Uterus (tissue), 4 donors: ENCODE measurements around the gene TBCE. TPM values are rescaled to one million over a fixed set of nuclear protein-coding genes. Genes with fewer than 3 reads are reported as not detected.

Experiments used
- DNase-seq, 2 donors: peaks; one replicate each; pipeline ENCODE4 v3.0.0-alpha.2; 2019 to 2020
- H3K27ac ChIP-seq, 2 donors: fragments of 200-600 bp; sonication (generic); 1 replicate in 1 of 2; 2 replicates in 1 of 2; pipeline ENCODE4 v1.5.1; 2016 to 2018
- H3K27me3 ChIP-seq, 2 donors: fragments of 200-600 bp; sonication (generic); one replicate each; pipeline ENCODE4 v1.5.1; 2018 to 2019; ENCODE audit warnings: control low read depth in 1 of 2
- H3K36me3 ChIP-seq, 2 donors: fragments of 200-600 bp; sonication (generic); one replicate each; pipeline ENCODE4 v1.5.1; 2019; ENCODE audit warnings: control low read depth in 1 of 2
- H3K4me1 ChIP-seq, 2 donors: fragments of 200-600 bp; sonication (generic); one replicate each; pipeline ENCODE4 v1.5.1; 2018 to 2019; ENCODE audit warnings: control low read depth in 1 of 2
- H3K4me3 ChIP-seq, 2 donors: fragments of 200-600 bp; sonication (generic); 1 replicate in 1 of 2; 2 replicates in 1 of 2; pipeline ENCODE4 v1.5.1; 2018 to 2019; ENCODE audit warnings: mild to moderate bottlenecking in 1 of 2
- H3K9me3 ChIP-seq, 2 donors: fragments of 200-600 bp; sonication (generic); one replicate each; pipeline ENCODE4 v1.5.1; 2019; ENCODE audit warnings: control low read depth in 1 of 2
- POLR2A ChIP-seq, 2 donors: fragments of 450-650 bp; IDR thresholded peaks; one replicate each; pipeline ENCODE4 v1.6.1; 2016; ENCODE audit warnings: antibody characterized with exemption in 2 of 2, mild to moderate bottlenecking in 1 of 2, moderate library complexity in 1 of 2
- intact Hi-C: fragments of 100-400 bp; cut with DNase I; formaldehyde crosslinking; loops from one replicate; pipeline ENCODE4 v1.15.1; 2023; ENCODE audit warnings: low total_unique reads
- total RNA-seq, 4 donors: library from RNA; depleted of rRNA in 3 of 4; stranded (reverse); fragments of >200 nt in 3 of 4; gene quantifications; one replicate each; pipeline versions ENCODE4 v1.1.0 to v1.2.4, GENCODE V29; 2014 to 2023
- TF ChIP-seq, protein P1 (sequence below), 4 experiments: fragments of 200-600 bp in 2 of 4; fragments of 450-650 bp in 2 of 4; sonication (generic) in 2 of 4; IDR thresholded peaks; one replicate each; pipeline ENCODE4 v1.5.1; 2016 to 2019; ENCODE audit warnings: antibody characterized with exemption in 4 of 4, mild to moderate bottlenecking in 2 of 4, moderate library complexity in 1 of 4
- donor health status: DM: yes; HTN: yes; CAD: no.

Gene TBCE, protein sequence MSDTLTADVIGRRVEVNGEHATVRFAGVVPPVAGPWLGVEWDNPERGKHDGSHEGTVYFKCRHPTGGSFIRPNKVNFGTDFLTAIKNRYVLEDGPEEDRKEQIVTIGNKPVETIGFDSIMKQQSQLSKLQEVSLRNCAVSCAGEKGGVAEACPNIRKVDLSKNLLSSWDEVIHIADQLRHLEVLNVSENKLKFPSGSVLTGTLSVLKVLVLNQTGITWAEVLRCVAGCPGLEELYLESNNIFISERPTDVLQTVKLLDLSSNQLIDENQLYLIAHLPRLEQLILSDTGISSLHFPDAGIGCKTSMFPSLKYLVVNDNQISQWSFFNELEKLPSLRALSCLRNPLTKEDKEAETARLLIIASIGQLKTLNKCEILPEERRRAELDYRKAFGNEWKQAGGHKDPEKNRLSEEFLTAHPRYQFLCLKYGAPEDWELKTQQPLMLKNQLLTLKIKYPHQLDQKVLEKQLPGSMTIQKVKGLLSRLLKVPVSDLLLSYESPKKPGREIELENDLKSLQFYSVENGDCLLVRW
- 10 to 100 TPM in 3 of 4 donors, 1 to 10 TPM in 1; 9.7 to 34.5 (median 19.6) TPM for total RNA-seq

DNA sequence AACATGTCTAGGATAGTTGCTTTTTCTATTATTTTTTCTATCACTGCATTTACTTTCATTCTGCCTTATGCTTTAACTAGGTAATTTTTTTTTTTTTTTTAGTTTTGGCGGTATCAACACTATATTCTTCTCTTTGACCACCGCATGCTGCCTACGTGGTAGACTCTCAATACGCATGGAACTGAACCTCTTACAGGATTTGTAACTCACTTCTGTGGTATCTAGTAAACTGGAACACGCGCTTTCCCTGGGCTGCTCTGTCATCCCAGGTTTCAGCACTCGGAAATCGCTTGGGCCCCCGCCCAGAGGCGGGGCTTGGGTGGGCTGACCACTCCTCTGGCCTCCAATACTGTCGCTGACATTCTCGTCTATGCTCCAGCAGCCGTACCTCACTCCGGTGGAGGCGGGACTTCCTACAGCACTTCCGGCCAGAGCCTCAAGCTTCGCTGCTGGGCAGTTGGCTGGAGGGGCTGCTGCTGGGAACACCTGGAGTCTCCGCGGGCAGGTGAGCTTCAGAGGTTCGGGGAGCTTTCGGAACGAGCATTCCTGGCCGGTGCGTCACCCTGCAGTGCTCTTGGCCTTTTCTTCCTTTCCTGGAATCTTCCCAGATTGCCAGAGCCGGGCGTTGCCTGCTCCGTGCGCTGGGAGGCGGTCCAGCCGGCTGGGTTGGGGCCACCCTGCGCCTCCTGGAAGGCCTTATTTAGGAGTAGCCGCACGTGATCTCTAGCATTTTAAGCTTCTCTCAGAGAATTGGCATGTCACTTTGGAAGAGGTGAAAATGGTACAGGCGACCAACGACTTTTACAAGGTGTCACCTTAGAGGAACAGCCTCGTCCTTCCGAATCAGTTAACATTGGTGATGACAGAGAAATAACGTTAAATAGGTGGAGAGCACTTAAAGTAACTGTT is at the start of gene TBCE:
Gene TBCE (plus strand): TSS at position 428 of the 909 bp plus-strand sequence. CDS start 12,623 bp downstream, outside the sequence.
- H3K27me3 ChIP-seq, result no peaks in the 10 kb centered on the region
- intact Hi-C loops, result no loop called here
- peak; percentile 60 to 75 for TF ChIP-seq POLR2A (IDR thresholded peaks at IDR 0.05)
- TF ChIP-seq, protein P1, sequence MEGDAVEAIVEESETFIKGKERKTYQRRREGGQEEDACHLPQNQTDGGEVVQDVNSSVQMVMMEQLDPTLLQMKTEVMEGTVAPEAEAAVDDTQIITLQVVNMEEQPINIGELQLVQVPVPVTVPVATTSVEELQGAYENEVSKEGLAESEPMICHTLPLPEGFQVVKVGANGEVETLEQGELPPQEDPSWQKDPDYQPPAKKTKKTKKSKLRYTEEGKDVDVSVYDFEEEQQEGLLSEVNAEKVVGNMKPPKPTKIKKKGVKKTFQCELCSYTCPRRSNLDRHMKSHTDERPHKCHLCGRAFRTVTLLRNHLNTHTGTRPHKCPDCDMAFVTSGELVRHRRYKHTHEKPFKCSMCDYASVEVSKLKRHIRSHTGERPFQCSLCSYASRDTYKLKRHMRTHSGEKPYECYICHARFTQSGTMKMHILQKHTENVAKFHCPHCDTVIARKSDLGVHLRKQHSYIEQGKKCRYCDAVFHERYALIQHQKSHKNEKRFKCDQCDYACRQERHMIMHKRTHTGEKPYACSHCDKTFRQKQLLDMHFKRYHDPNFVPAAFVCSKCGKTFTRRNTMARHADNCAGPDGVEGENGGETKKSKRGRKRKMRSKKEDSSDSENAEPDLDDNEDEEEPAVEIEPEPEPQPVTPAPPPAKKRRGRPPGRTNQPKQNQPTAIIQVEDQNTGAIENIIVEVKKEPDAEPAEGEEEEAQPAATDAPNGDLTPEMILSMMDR (IDR thresholded peaks at IDR 0.05), result peak in 2 of 4 experiments; percentile 9 to 15
- peak within 1 kb of the TSS; percentile 83 to 95 for H3K4me3 ChIP-seq
- peak; percentile 97 to 98 for DNase-seq
- peak within 1 kb of the TSS; percentile 78 to 82 for H3K27ac ChIP-seq
- H3K4me1 ChIP-seq, result no peaks in the 10 kb centered on the region
- H3K9me3 ChIP-seq, result no peaks in the 10 kb centered on the region
- H3K36me3 ChIP-seq, result no peaks in the 10 kb centered on the region

DNA sequence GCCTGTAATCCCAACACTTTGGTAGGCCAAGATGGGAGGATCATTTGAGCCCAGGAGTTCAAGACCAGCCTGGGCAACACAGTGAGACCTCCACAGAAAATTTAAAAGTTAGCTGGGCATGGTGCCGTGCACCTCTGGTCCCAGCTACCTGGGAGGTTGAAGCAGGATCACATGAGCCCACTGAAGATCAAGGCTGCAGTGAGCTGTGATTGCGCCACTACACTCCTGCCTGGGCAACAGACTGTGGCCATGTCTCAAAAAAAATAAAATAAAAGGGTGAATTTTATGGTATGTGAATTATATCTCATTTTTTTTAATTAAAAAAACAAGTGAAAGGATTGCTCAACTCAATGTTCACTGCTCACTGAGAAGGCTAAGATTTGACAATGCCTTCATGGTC is 48.0 kb upstream of the TBCE start:
- TF ChIP-seq, protein P1 (IDR thresholded peaks at IDR 0.05), result no peak
- no peak for TF ChIP-seq POLR2A (IDR thresholded peaks at IDR 0.05)
- H3K4me1 ChIP-seq, result peaks cover 0 to 11% of the 10 kb centered on the region in 2 donors
- no peaks in the 10 kb centered on the region for H3K36me3 ChIP-seq
- no peak overlapping the region for H3K27ac ChIP-seq
- intact Hi-C loops, result no loop called here
- no peak overlapping the region for H3K4me3 ChIP-seq
- H3K27me3 ChIP-seq, result no peaks in the 10 kb centered on the region
- no peaks in the 10 kb centered on the region for H3K9me3 ChIP-seq
- DNase-seq, result no peak

DNA sequence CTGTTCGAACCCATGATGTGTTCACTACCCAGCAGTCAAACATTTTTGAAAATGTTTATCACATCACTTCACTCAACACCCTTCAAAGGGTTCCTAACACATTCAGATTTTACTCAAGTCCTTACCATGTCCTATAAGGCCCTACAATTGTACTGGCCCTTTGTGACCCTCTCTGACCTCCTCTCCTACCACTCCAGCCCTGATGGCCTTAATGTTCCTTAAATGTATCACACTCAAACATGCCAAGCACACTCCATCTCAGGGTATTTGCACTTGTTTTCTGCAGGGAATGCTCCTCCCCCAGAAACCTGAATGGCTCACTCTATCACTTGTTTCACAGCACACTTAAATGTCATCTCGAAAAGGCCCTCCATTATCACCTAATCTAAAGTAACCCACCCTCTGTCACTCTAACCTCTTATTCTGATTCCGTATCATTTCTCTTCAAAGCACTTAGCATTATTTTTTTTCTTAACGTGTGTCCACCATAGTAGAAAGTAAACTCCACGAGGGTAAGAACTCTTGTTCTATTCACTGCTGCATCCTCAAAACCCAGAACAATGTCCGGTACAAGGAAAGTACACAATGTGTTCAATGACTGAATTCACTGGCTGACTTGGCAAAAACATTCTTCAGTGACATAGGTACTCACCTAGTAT is 46.6 kb upstream of the TBCE start:
- Histone ChIP-seq H3K36me3 (no peaks in the 10 kb centered on the region), H3K4me1 (peaks cover 0 to 14% of the 10 kb centered on the region in 2 donors), H3K27me3 (no peaks in the 10 kb centered on the region), H3K9me3 (no peaks in the 10 kb centered on the region), H3K4me3 (no peak overlapping the region), H3K27ac (no peak overlapping the region)
- DNase-seq, result no peak
- intact Hi-C loops, result no loop called here
- TF ChIP-seq, protein P1 (IDR thresholded peaks at IDR 0.05), result no peak
- TF ChIP-seq POLR2A (IDR thresholded peaks at IDR 0.05), result no peak

DNA sequence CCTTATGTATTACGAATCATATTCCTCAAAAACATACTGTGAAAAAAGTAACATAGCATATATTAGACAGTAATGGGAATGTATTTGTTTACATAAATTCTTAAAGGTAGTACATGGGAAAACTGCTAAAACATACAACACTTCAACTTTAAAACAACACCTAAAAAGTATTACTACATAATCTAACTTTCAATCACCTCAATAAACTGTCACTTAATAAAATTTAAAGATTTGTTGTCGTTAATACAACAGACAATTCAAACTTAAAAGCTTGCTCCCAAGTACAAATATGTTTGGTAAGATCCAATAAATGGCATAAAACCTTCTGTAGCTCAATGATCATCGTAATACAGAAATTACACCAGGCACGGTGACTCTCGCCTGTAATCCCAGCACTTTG is 42.9 kb upstream of the TBCE start:
- DNase-seq, result no peak
- Histone ChIP-seq H3K4me3 (no peak overlapping the region), H3K9me3 (no peaks in the 10 kb centered on the region), H3K27ac (no peak overlapping the region), H3K27me3 (no peaks in the 10 kb centered on the region), H3K4me1 (peaks cover 0 to 16% of the 10 kb centered on the region in 2 donors), H3K36me3 (no peaks in the 10 kb centered on the region)
- intact Hi-C loops, result no loop called here
- TF ChIP-seq, protein P1 (IDR thresholded peaks at IDR 0.05), result no peak
- no peak for TF ChIP-seq POLR2A (IDR thresholded peaks at IDR 0.05)
